Heart left ventricle (tissue), 13 donors: ENCODE results near the gene CLEC2L.

ENCODE experiments used
- CTCF ChIP-seq, 12 donors: fragments of 200-600 bp; sonication (generic) in 4 of 12; IDR thresholded peaks; one replicate each; pipeline versions ENCODE4 v1.5.0 to v1.8.0; 2018 to 2022; ENCODE audit warnings: antibody characterized with exemption in 12 of 12, mild to moderate bottlenecking in 5 of 12
- POLR2A ChIP-seq, 2 donors: fragments of 450-650 bp; IDR thresholded peaks; one replicate each; pipeline ENCODE4 v1.6.1; 2017; ENCODE audit warnings: antibody characterized with exemption in 2 of 2, mild to moderate bottlenecking in 2 of 2, moderate library complexity in 2 of 2
- donor health status: ischemic (EF 13 %, LVEDD 7.1; RV severe dilation, severe dysfunction).
- donor health status: DM: no; HTN: yes; CAD: no.
- donor health status: DM: no; HTN: no; CAD: no.
- donor health status: ischemic (EF 25% LVEDD 6.9; RV normal size, moderate dysfunction).
- donor health status: ischemic (EF 25% LVEDD 5.7; RV mildly dilated, moderate dysfunction).
- donor health status: ischemic (EF 35%, LVEDD 5.7; RV mildly dilated, moderate dysfunction).
- donor health status: nonischemic (EF 11% LVEDD 7.7; RV severe dilation, severe dysfunction).
- donor health status: DM: yes; HTN: yes; CAD: no.
- donor health status: PGD.
- donor health status: ischemic (EF 29% LVEDD 5.4; RV normal size, mild dysfunction).
- donor health status: nonischemic (EF 23%, LVEDD 6.1; RV moderate dilation, normal function).

- TF ChIP-seq CTCF (IDR thresholded peaks at IDR 0.05) (no peak), POLR2A (IDR thresholded peaks at IDR 0.05) (no peak)
Measured at GRCh38 chr7:139525750-139526149, 2.3 kb downstream of the CLEC2L start.
